LoVo (cell line): ENCODE results near the gene NELL1.

Experiments
- DNase-seq: peaks from one replicate; pipeline ENCODE4 v3.0.0-alpha.2; 2016; ENCODE audit warnings: low spot score

Gene NELL1

GRCh38 chr11:20668131-20668809, 1.1 kb upstream of the NELL1 start:
- DNase-seq = no peak

GRCh38 chr11:20669820-20670684, 666 bp downstream of the NELL1 start:
- no peak for DNase-seq

- no peak for DNase-seq
These were observed 1.6 kb downstream of the NELL1 start for GRCh38 chr11:20670932-20671403.

GRCh38 chr11:20671856-20672546, 2.6 kb downstream of the NELL1 start:
- DNase-seq = no peak

GRCh38 chr11:20672575-20672974, 3.2 kb downstream of the NELL1 start:
- no peak for DNase-seq

- no peak for DNase-seq
These were observed 7.3 kb downstream of the NELL1 start for GRCh38 chr11:20676658-20677057.

GRCh38 chr11:20688761-20689160, 19.4 kb downstream of the NELL1 start:
- no peak for DNase-seq

- DNase-seq = no peak
These were observed 38.5 kb downstream of the NELL1 start for GRCh38 chr11:20707876-20708275.

GRCh38 chr11:20712912-20713311, 43.5 kb downstream of the NELL1 start:
- DNase-seq = no peak

- DNase-seq = no peak
These were observed 46.1 kb downstream of the NELL1 start for GRCh38 chr11:20715464-20715863.

- no peak for DNase-seq
These were observed 46.5 kb downstream of the NELL1 start for GRCh38 chr11:20715931-20716330.

- no peak for DNase-seq
These were observed 50.4 kb downstream of the NELL1 start for GRCh38 chr11:20719821-20720220.

- DNase-seq = no peak
These were observed 54.0 kb downstream of the NELL1 start for GRCh38 chr11:20723366-20723765.

- no peak for DNase-seq
These were observed 60.3 kb downstream of the NELL1 start for GRCh38 chr11:20729597-20730105.

GRCh38 chr11:20731676-20732215, 62.4 kb downstream of the NELL1 start:
- DNase-seq = no peak

GRCh38 chr11:20739107-20739506, 69.7 kb downstream of the NELL1 start:
- no peak for DNase-seq

GRCh38 chr11:20739577-20739976, 70.2 kb downstream of the NELL1 start:
- no peak for DNase-seq

GRCh38 chr11:20754933-20755332, 85.5 kb downstream of the NELL1 start:
- DNase-seq = no peak

- no peak for DNase-seq
These were observed 90.2 kb downstream of the NELL1 start for GRCh38 chr11:20759541-20759940.

GRCh38 chr11:20760811-20761210, 91.4 kb downstream of the NELL1 start:
- no peak for DNase-seq

GRCh38 chr11:20762116-20762844, 92.9 kb downstream of the NELL1 start:
- no peak for DNase-seq

GRCh38 chr11:20762980-20763379, 93.6 kb downstream of the NELL1 start:
- no peak for DNase-seq
